ENCODE data around the gene SMIM10L2A. TPM values are rescaled to one million over a fixed set of nuclear protein-coding genes. Genes with fewer than 3 reads are reported as not detected.
"Not testable (repeated sequence)": the region's sequence is repeated elsewhere in the genome, so short reads cannot be mapped to it uniquely, and the experiment has no call there.

Gene SMIM10L2A
- total RNA-seq: 1 to 10 TPM; 3.4 to 3.8 TPM
- long read RNA-seq, partial matches to known transcripts: 0 of 2 reads
- long read RNA-seq, other reads (novel, unspliced or antisense): 2 of 2 reads

GRCh38 chrX:135421932-135422809, at the start of gene SMIM10L2A:
Gene SMIM10L2A (plus strand): TSS chrX:135421944. CDS start chrX:135422132, 188 bp downstream.
- no peak for ATAC-seq
- intact Hi-C loops (cut with DNase I): no loop called here
- DNase-seq: no peak

- DNase-seq: no peak
- intact Hi-C loops (cut with DNase I): no loop called here
- no peak for ATAC-seq
These were observed 48.4 kb upstream of the SMIM10L2A start for GRCh38 chrX:135373357-135373756.

- intact Hi-C loops (cut with DNase I): no loop called here
- DNase-seq: peak; percentile 25
- no peak for ATAC-seq
These were observed 39.5 kb upstream of the SMIM10L2A start for GRCh38 chrX:135382260-135382659.

- intact Hi-C loops (cut with DNase I): no loop called here
- no peak for ATAC-seq
- DNase-seq: no peak
These were observed 38.5 kb upstream of the SMIM10L2A start for GRCh38 chrX:135383249-135383648.

- DNase-seq: no peak
- intact Hi-C loops (cut with DNase I): no loop called here
- ATAC-seq: peak in 1 of 2 donors; percentile 59
These were observed 37.4 kb upstream of the SMIM10L2A start for GRCh38 chrX:135384161-135384836.

- DNase-seq (no peak), ATAC-seq (no peak)
- intact Hi-C loops (cut with DNase I): no loop called here
These were observed 32.9 kb upstream of the SMIM10L2A start for GRCh38 chrX:135388841-135389240.

GRCh38 chrX:135389243-135389642, 32.5 kb upstream of the SMIM10L2A start:
- no peak for DNase-seq
- intact Hi-C loops (cut with DNase I): no loop called here
- no peak for ATAC-seq

GRCh38 chrX:135389717-135390116, 32.0 kb upstream of the SMIM10L2A start:
- DNase-seq (no peak), ATAC-seq (no peak)
- intact Hi-C loops (cut with DNase I): no loop called here

GRCh38 chrX:135391734-135392133, 30.0 kb upstream of the SMIM10L2A start:
- no peak for ATAC-seq
- DNase-seq: no peak
- intact Hi-C loops (cut with DNase I): no loop called here

- no peak for DNase-seq
- intact Hi-C loops (cut with DNase I): no loop called here
- no peak for ATAC-seq
These were observed 28.7 kb upstream of the SMIM10L2A start for GRCh38 chrX:135393051-135393450.

- intact Hi-C loops (cut with DNase I): no loop called here
These were observed 26.7 kb upstream of the SMIM10L2A start for GRCh38 chrX:135395064-135395463.

GRCh38 chrX:135396109-135396508, 25.6 kb upstream of the SMIM10L2A start:
- no peak for ATAC-seq
- intact Hi-C loops (cut with DNase I): no loop called here
- DNase-seq: no peak

More at GRCh38 chrX:135395064-135395463, 26.7 kb upstream of the SMIM10L2A start:
- ATAC-seq (no peak), DNase-seq (no peak)

GRCh38 chrX:135396566-135396965, 25.2 kb upstream of the SMIM10L2A start:
- ATAC-seq (no peak), DNase-seq (no peak)
- intact Hi-C loops (cut with DNase I): no loop called here

GRCh38 chrX:135397652-135398051, 24.1 kb upstream of the SMIM10L2A start:
- DNase-seq (no peak), ATAC-seq (no peak)
- intact Hi-C loops (cut with DNase I): no loop called here

- intact Hi-C loops (cut with DNase I): no loop called here
- no peak for DNase-seq
- ATAC-seq: no peak
These were observed 18.4 kb upstream of the SMIM10L2A start for GRCh38 chrX:135403374-135403773.

- ATAC-seq; intact Hi-C loops (cut with DNase I): not testable (repeated sequence)
These were observed 15.3 kb upstream of the SMIM10L2A start for GRCh38 chrX:135406428-135406827.

GRCh38 chrX:135408794-135409193, 12.9 kb upstream of the SMIM10L2A start:
- ATAC-seq (no peak), DNase-seq (no peak)
- intact Hi-C loops (cut with DNase I): no loop called here

More at GRCh38 chrX:135406428-135406827, 15.3 kb upstream of the SMIM10L2A start:
- DNase-seq: not testable (repeated sequence)

GRCh38 chrX:135410861-135411627, 10.7 kb upstream of the SMIM10L2A start:
- DNase-seq (no peak), ATAC-seq (no peak)

GRCh38 chrX:135411893-135412292, 9.9 kb upstream of the SMIM10L2A start:
- ATAC-seq (no peak), DNase-seq (no peak)
- intact Hi-C loops (cut with DNase I): no loop called here

More at GRCh38 chrX:135410861-135411627, 10.7 kb upstream of the SMIM10L2A start:
- intact Hi-C loops (cut with DNase I): no loop called here
